Activated CD8-positive, alpha-beta memory T cell treated with anti-CD3 and anti-CD28 coated beads, Interleukin-2, amount 50 U/mL, for 4 hours (primary cell): ENCODE data around the gene SNTG2.
"Not testable (repeated sequence)": the region's sequence is repeated elsewhere in the genome, so short reads cannot be mapped to it uniquely, and the experiment has no call there.

ENCODE experiments used
- DNase-seq: peaks from one replicate; pipeline ENCODE4 v3.0.0-alpha.2; 2020

Gene SNTG2

GRCh38 chr2:1350111-1350510, 399.5 kb downstream of the SNTG2 start:
- no peak for DNase-seq

DNA sequence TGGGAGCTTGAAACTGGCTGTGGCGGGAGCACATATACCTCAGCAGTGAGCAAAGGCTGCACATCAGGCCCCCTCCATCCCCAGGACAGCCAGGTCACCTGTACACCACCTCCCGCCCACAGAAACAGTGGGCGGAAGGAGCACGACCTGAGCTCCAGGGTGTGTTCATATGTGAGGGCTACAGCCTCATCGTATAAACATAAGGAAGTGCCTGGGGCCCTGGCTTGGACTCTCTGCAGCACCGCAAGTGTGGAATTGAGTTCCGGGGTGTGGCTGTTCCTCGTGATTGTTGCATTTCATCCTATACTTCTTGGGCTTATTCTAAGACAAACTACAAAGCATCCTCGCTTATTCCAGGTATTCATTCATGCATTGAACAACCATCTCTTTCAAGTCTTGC, 402.5 kb downstream of the SNTG2 start:
- no peak for DNase-seq

DNA sequence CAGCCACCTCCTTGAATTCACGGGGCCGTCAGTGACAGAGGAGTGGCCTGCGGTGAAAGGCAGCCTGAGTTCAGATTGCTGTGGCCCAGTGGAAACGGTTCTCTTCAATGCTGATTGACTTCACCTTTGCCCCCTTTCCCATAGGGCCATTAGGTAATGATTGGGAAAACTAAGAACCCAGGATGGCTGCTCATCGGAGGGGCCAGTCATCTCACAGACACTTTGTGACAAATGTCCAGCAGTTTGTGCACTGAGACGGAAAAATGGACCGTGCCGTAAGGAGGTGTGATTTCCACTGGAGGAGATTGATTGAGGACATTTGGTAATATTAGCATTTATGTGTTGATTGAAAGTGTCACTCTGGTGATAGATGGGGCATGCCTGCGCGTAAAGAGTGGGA, 402.9 kb downstream of the SNTG2 start:
- DNase-seq, result no peak

- no peak for DNase-seq
Measured at GRCh38 chr2:1360144-1360543, 409.5 kb downstream of the SNTG2 start.

- no peak for DNase-seq
Measured at GRCh38 chr2:1360557-1361250, 410.1 kb downstream of the SNTG2 start.

GRCh38 chr2:1363367-1363766, 412.7 kb downstream of the SNTG2 start:
- no peak for DNase-seq

DNA sequence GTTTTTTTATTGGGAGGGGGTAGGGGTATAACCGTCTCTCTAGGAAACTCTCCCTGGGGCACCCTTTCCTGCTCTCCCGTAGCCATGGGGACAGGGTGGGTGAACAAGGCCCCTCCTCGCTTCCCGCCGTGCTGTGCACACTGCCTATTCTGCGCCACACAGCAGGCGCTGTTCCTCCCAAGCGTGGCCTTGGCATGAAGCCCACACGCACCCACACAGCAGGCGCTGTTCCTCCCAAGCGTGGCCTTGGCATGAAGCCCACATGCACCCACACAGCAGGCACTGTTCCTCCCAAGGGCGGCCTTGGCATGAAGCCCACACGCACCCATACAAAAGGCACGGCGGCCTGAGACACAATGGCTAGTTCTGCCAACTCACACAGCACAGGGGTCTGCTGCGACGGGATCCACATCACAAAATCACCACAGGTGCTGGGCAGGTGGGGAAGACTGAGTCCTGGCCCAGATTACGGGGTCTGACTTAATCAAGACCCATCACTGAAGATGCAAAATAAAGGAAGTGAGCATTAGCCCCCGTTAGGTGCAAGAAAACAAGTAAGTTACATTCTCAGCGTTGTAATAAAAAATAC, 416.0 kb downstream of the SNTG2 start:
- DNase-seq, result no peak

GRCh38 chr2:1367601-1368000, 417.0 kb downstream of the SNTG2 start:
- DNase-seq, result no peak

- no peak for DNase-seq
Measured at GRCh38 chr2:1369905-1370304, 419.3 kb downstream of the SNTG2 start.

- DNase-seq, result no peak
Measured at GRCh38 chr2:1370461-1370860, 419.8 kb downstream of the SNTG2 start.

- no peak for DNase-seq
Measured at GRCh38 chr2:1371082-1371481, 420.4 kb downstream of the SNTG2 start.

DNA sequence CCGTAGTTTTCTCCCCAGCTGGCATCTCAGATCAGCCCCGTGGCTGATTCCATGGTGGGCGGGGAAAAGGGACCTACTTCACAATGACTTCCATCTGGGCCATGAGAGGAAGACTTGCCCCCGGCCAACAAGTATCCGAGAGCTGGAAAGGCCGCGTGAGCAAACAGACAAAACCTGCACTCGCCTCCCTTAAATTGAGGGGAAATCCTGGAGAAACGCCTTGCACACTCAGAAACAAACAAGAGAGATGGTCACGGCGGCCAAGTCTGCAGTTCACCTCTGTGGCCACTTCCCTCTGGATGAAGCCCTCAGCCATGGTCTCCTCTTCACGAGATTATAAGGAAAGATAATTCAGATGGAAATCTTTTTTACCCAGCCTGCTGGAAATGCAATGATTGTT, 423.2 kb downstream of the SNTG2 start:
- DNase-seq, result no peak

DNA sequence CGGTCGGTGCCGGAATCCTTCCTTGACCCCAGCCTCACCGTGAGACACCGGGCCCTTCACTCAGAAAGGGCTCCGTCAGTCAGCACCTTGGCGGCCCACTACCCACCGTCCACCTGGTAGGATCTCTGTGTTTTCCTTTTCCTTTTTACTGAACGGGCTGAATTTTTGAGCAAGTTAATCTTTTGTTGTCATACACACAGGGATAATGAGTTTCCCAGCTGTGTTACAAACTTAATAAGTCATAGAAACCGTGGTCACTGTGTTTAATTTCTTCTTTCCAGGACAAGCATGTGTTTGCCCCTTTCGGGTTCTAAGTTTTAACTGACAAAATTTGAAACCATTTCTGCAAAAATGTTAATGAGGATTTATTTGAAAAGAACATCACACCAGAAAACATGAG, 423.6 kb downstream of the SNTG2 start:
- DNase-seq, result no peak

- no peak for DNase-seq
Measured at GRCh38 chr2:1375794-1376193, 425.1 kb downstream of the SNTG2 start.

GRCh38 chr2:1377473-1377872, 426.8 kb downstream of the SNTG2 start:
- DNase-seq, result no peak

DNA sequence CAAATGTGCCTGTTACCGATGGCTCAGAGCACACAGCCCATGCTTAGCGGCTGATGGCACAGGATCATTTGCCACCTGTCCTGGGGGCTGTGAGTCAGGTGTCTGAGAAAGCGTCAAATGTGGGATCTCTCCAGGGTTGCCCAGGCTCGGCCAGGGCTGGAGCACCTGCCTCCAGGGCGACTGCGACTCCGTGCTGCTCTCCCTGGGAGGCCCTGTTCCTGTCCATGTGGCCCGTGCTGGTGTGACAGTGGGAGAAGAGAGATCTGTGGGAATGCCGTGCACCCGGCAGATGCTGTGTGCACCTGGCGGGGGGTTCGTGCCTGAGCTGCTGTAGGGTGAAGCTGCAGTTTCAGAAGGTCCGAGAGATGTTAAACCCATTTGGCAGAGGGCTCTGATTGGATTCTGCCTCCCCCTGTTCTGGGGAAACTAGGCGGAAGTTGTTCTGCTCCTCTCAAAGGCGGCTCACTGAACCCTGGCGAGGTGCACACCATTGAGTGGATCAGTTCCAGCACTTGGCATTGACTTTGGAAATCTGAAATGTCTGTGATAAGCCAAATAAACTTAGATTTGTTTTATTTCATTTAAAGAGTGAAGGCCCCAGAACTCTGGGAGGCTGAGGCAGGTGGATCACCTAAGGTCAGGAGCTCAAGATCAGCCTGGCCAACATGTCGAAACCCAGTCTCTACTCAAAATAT, 428.0 kb downstream of the SNTG2 start:
- no peak for DNase-seq

- no peak for DNase-seq
Measured at GRCh38 chr2:1381644-1382043, 431.0 kb downstream of the SNTG2 start.

DNA sequence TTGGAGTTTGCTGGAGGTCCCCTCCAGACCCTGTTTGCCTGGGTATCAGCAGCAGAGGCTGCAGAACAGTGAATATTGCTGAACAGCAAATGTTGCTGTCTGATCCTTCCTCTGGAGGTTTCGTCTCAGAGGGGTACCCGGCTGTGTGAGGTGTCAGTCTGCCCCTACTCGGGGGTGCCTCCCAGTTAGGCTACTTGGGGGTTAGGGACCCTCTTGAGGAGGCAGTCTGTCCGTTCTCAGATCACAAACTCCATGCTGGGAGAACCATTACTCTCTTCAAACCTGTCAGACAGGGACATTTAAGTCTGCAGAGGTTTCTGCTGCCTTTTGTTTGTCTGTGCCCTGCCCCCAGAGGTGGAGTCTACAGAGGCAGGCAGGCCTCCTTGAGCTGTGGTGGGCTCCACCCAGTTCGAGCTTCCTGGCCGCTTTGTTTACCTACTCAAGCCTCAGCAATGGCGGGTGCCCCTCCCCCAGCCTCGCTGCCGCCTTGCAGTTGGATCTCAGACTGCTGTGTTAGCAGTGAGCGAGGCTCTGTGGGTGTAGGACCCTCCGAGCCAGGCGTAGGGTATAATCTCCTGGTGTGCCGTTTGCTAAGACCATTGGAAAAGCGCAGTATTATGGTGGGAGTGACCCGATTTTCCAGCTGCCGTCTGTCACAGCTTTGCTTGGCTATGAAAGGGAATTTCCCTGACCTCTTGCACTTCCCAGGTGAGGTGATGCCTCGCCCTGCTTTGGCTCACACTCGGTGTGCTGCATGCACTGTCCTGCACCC, 437.5 kb downstream of the SNTG2 start:
- DNase-seq, result not testable (repeated sequence)

- DNase-seq, result not testable (repeated sequence)
Measured at GRCh38 chr2:1390118-1390517, 439.5 kb downstream of the SNTG2 start.

DNA sequence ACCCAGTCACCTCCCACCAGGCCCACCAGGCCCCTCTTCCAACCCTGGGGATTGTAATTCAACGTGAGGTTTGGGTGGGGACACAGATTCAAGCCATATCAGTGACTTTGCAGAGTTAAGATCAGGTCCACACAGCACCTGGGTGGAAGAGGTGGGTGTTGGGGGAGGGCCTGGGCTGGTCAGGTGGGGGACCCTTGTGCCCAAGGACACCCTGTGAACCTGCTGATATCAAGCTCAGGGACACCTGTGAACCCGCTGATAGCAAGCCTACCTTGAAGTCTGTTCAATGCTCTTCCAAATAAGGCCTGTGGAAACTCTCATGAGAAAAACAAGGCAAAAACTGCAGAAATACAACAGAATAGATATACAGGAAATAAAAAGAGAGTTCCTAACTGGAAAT, 442.7 kb downstream of the SNTG2 start:
- DNase-seq, result no peak

DNA sequence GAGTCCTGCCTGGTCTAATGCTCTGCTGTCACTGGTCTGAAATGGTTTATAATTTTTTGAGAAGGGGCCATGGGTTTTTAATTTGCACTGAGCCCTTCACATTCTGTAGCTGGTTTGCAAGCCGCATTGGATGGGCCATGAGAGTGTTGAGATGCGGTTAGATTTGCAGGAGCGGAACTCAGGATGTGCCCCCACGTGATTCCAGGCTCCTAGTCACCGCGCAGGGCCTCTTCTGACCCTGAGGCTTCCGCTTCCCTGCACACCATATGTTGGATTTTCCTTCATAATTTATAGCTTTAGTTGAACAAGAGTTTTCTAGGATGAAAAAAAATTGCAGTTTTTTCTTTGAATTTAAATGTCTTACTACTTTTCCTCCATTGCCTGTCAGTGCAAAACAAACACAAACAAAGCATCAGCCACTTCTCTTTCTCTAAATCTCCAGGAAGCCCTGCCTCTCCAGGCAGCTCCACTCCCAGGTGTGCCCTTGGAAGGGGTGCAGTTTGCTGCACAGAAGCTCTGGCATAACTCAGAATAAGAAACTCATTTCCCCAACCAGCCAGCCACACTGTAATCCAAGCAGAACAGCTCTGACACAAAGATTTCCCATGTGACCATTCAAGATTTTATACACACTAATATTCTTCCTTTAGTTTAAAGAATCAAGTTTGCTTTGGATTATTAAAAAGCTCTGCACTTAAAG, 444.2 kb downstream of the SNTG2 start:
- DNase-seq, result no peak

DNA sequence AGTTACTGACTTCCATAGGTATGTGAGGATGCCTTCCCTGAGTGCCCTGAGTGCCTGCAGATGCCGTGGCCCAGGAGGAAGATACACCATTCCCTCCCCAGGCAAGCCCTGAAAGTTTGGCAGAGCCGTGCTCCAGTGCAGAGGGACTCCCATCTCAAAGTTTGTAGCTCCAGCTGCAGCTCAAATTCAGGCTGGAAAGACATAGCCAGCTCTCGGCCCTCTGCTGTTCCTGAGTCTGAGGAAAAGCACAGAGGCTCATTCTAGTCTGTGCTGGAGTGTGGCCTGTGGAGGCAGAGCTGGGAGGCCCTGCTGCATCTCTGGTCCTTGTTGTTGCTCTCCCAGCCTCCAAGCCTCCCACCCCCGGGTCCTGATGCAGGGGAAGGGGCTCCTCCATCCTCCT, 446.7 kb downstream of the SNTG2 start:
- DNase-seq, result no peak

DNA sequence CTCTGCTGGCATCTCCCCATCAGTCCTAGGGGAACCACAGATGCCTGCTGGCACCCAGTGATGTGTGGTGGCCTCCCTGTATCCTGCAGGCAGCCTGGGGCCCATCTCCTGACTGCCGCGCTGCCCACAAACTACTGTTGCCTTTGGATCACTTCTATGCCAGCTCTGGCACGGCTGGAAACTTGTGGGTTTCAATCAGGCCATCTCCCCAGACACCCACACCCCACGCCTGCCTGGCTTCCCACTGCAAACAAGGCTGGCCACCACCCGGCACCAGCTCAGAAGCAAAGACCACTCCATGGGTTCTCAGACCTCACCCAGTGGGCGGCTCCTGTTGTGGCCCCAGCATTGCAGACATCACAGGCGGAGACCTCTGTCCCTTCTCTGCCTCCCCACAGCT, 447.5 kb downstream of the SNTG2 start:
- no peak for DNase-seq
